Caco-2 (cell line): ENCODE results near the gene ZNF579. TPM values are rescaled to one million over a fixed set of nuclear protein-coding genes. Genes with fewer than 3 reads are reported as not detected.

Experiments
- BruUV-seq: library from RNA; stranded (reverse); fragments of 400-500 nt; replicated peaks from 2 replicates; lab custom pipeline; 2021; lab: Mats Ljungman, UMichigan
- CTCF ChIA-PET: fragments of 300-600 bp; sonication (Branson Sonifier 250); formaldehyde crosslinking; loops from one replicate; lab custom pipeline; 2022; ENCODE audit warnings: antibody characterized with exemption; lab: Charles Lee
- POLR2A ChIA-PET: fragments of 300-600 bp; sonication (Branson Sonifier 250); formaldehyde crosslinking; loops from one replicate; lab custom pipeline; 2022; ENCODE audit warnings: antibody characterized with exemption; lab: Charles Lee
- DNase-seq, 2 experiments: peaks; one replicate each; pipeline versions ENCODE4 v3.0.0 to v3.0.0-alpha.2; 2020 to 2022
- H3K27me3 ChIP-seq: replicated peaks from 2 replicates; pipeline ENCODE4 v1.6.0; 2011; ENCODE audit warnings: low read length; ENCODE audit not compliant: control insufficient read depth, insufficient read depth
- H3K36me3 ChIP-seq: 2 replicates; pipeline ENCODE4 v1.5.1; 2011; ENCODE audit warnings: low read length; ENCODE audit not compliant: control insufficient read depth, insufficient read depth
- H3K4me1 ChIP-seq: fragments of 250-450 bp; sonication (Bioruptor Pico); 2 replicates; pipeline ENCODE4 v1.5.1; 2020; ENCODE audit warnings: mild to moderate bottlenecking
- H3K4me3 ChIP-seq: 2 replicates; pipeline ENCODE4 v1.5.1; 2011; ENCODE audit warnings: low read depth, mild to moderate bottlenecking, control low read depth, low read length
- H3K9me3 ChIP-seq: fragments of 250-450 bp; sonication (Bioruptor Pico); 2 replicates; pipeline ENCODE4 v1.5.1; 2020; ENCODE audit warnings: mild to moderate bottlenecking, moderate library complexity
- H3K27ac Mint-ChIP-seq: one replicate; pipeline ENCODE4 v1.8.0; 2022; ENCODE audit warnings: mixed read lengths; ENCODE audit not compliant: unreplicated experiment
- H3K27me3 Mint-ChIP-seq: one replicate; pipeline ENCODE4 v1.8.0; 2022; ENCODE audit warnings: mixed read lengths; ENCODE audit not compliant: insufficient read depth, unreplicated experiment
- H3K36me3 Mint-ChIP-seq: one replicate; pipeline ENCODE4 v1.8.0; 2022; ENCODE audit warnings: mild to moderate bottlenecking, mixed read lengths; ENCODE audit not compliant: insufficient read depth, unreplicated experiment
- H3K4me1 Mint-ChIP-seq: one replicate; pipeline ENCODE4 v1.8.0; 2022; ENCODE audit warnings: low read depth, mixed read lengths; ENCODE audit not compliant: unreplicated experiment
- H3K4me3 Mint-ChIP-seq: one replicate; pipeline ENCODE4 v1.8.0; 2022; ENCODE audit warnings: mild to moderate bottlenecking, moderate library complexity, mixed read lengths; ENCODE audit not compliant: unreplicated experiment
- H3K9me3 Mint-ChIP-seq: one replicate; pipeline ENCODE4 v1.8.0; 2022; ENCODE audit warnings: mixed read lengths; ENCODE audit not compliant: unreplicated experiment
- CTCF ChIP-seq, 2 experiments: fragments of 200-600 bp in 1 of 2; IDR thresholded peaks; 1 replicate in 1 of 2; 2 replicates in 1 of 2; pipeline versions ENCODE4 v1.5.1 to v1.8.0; 2011 to 2022; ENCODE audit warnings: antibody characterized with exemption in 1 of 2, control low read depth in 1 of 2, inconsistent platforms in 1 of 2, low read depth in 1 of 2, low read length in 1 of 2, mild to moderate bottlenecking in 1 of 2, moderate library complexity in 1 of 2; ENCODE audit not compliant: insufficient read depth in 1 of 2, severe bottlenecking in 1 of 2, unreplicated experiment in 1 of 2
- intact Hi-C: fragments of 100-400 bp; cut with micrococcal nuclease; formaldehyde crosslinking; loops from one replicate; pipeline ENCODE4 v1.10.0; 2022; ENCODE audit not compliant: unreplicated experiment
- total RNA-seq: library from RNA; stranded (reverse); gene quantifications from 2 replicates; pipeline ENCODE4 v1.2.3, GENCODE V29; 2022

ZNF579 gene
- total RNA-seq, 1 experiment from 2014 or later: 30.4 TPM

GRCh38 chr19:55544014-55544413, 36.6 kb downstream of the ZNF579 start:
- DNase-seq: no peak
- Histone ChIP-seq H3K27me3 (no peaks in the 10 kb centered on the region), H3K4me1 (peaks cover 38% of the 10 kb centered on the region), H3K9me3 (no peaks in the 10 kb centered on the region), H3K36me3 (no peaks in the 10 kb centered on the region), H3K4me3 (no peak overlapping the region)
- Mint-ChIP-seq H3K4me1 (peaks cover 21% of the 10 kb centered on the region), H3K36me3 (peaks cover 4% of the 10 kb centered on the region), H3K4me3 (no peak overlapping the region), H3K27ac (no peak overlapping the region), H3K9me3 (peaks cover 18% of the 10 kb centered on the region), H3K27me3 (no peaks in the 10 kb centered on the region)
- POLR2A ChIA-PET: no interaction called here
- BruUV-seq: no TSS peak
- CTCF ChIA-PET: no interaction called here
- intact Hi-C loops: no loop called here
- no peak for TF ChIP-seq CTCF (IDR thresholded peaks at IDR 0.05; ENCODE audit: insufficient read depth in 1 of 2, low read depth in 1 of 2, low read length in 1 of 2, severe bottlenecking in 1 of 2, unreplicated experiment in 1 of 2)

GRCh38 chr19:55543567-55543966, 37.1 kb downstream of the ZNF579 start:
- Mint-ChIP-seq H3K9me3 (peaks cover 18% of the 10 kb centered on the region), H3K4me1 (peaks cover 21% of the 10 kb centered on the region), H3K27ac (no peak overlapping the region), H3K4me3 (no peak overlapping the region), H3K27me3 (no peaks in the 10 kb centered on the region), H3K36me3 (peaks cover 4% of the 10 kb centered on the region)
- Histone ChIP-seq H3K4me1 (peaks cover 33% of the 10 kb centered on the region), H3K36me3 (no peaks in the 10 kb centered on the region), H3K27me3 (no peaks in the 10 kb centered on the region), H3K9me3 (no peaks in the 10 kb centered on the region), H3K4me3 (no peak overlapping the region)
- DNase-seq: no peak
- intact Hi-C loops: no loop called here
- no peak for TF ChIP-seq CTCF (IDR thresholded peaks at IDR 0.05; ENCODE audit: insufficient read depth in 1 of 2, low read depth in 1 of 2, low read length in 1 of 2, severe bottlenecking in 1 of 2, unreplicated experiment in 1 of 2)
- CTCF ChIA-PET: no interaction called here
- BruUV-seq: no TSS peak
- POLR2A ChIA-PET: no interaction called here

GRCh38 chr19:55542292-55542855, 38.3 kb downstream of the ZNF579 start:
- intact Hi-C loops: no loop called here
- Mint-ChIP-seq H3K27me3 (no peaks in the 10 kb centered on the region), H3K36me3 (peaks cover 4% of the 10 kb centered on the region), H3K9me3 (peaks cover 18% of the 10 kb centered on the region), H3K27ac (no peak overlapping the region), H3K4me3 (no peak overlapping the region), H3K4me1 (peaks cover 18% of the 10 kb centered on the region)
- BruUV-seq: no TSS peak
- no peak for DNase-seq
- H3K36me3 ChIP-seq: no peaks in the 10 kb centered on the region
- no peak overlapping the region for H3K4me3 ChIP-seq
- ChIA-PET POLR2A (no interaction called here), CTCF (no interaction called here)
- no peaks in the 10 kb centered on the region for H3K9me3 ChIP-seq
- no peaks in the 10 kb centered on the region for H3K27me3 ChIP-seq
- H3K4me1 ChIP-seq: peaks cover 21% of the 10 kb centered on the region
- no peak for TF ChIP-seq CTCF (IDR thresholded peaks at IDR 0.05; ENCODE audit: insufficient read depth in 1 of 2, low read depth in 1 of 2, low read length in 1 of 2, severe bottlenecking in 1 of 2, unreplicated experiment in 1 of 2)
